GM12891 (cell line): ENCODE measurements around the gene ANKRD34B.

ENCODE experiments used
- POLR2A ChIP-seq: IDR thresholded peaks from 2 replicates; pipeline ENCODE4 v1.6.1; 2011; ENCODE audit warnings: low read depth, low read length, control low read depth
- POLR2AphosphoS5 ChIP-seq: IDR thresholded peaks from 2 replicates; pipeline ENCODE4 v1.6.1; 2011; ENCODE audit warnings: low read depth, low read length, control low read depth
- SPI1 ChIP-seq: IDR thresholded peaks from 2 replicates; pipeline ENCODE4 v1.6.1; 2011; ENCODE audit warnings: low read depth, low read length, control low read depth

DNA sequence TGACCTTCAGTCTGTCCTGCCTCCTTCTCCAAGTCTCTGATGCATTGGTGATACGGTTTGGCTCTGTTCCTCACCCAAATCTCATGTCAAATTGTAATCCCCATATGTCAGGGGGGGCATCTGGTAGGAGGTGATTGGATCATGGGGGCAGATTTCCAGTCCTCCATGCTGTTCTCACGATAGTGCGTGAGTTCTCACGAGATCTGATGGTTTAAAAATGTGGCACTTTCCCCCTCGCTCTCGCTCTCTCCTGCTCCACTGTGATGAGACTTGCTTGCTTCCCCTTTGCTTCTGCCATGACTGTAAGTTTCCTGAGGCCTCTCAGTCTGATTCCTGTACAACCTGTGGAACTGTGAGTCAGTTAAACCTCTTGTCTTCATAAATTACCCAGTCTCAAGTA, 14.7 kb upstream of the ANKRD34B start:
- no peak for TF ChIP-seq POLR2A
- TF ChIP-seq SPI1, result no peak
- TF ChIP-seq POLR2AphosphoS5, result no peak
